Pancreas (tissue), 10 donors: ENCODE data around the gene EPHX1. TPM values are rescaled to one million over a fixed set of nuclear protein-coding genes. Genes with fewer than 3 reads are reported as not detected.
"Not testable (repeated sequence)": the region's sequence is repeated elsewhere in the genome, so short reads cannot be mapped to it uniquely, and the experiment has no call there.

ENCODE experiments used
- ATAC-seq, 4 donors: fragments of 200-7000 bp; cut with Tn5 transposase; one replicate each; pipeline versions ENCODE4 v1.8.0 to v1.9.1; 2020; ENCODE audit warnings: mild to moderate bottlenecking in 4 of 4, moderate library complexity in 4 of 4
- DNase-seq, 6 donors: peaks; one replicate each; pipeline ENCODE4 v3.0.0-alpha.2; 2020
- FAIRE-seq: peaks from 2 replicates; lab custom pipeline; 2012; peaks lifted over from hg19 to GRCh38; lab: Jason Lieb, UNC
- H3K27ac ChIP-seq, 4 donors: fragments of 200-600 bp; sonication (generic); 1 replicate in 3 of 4; 2 replicates in 1 of 4; pipeline versions ENCODE4 v1.5.0 to v1.8.0; 2020
- H3K27me3 ChIP-seq, 4 donors: fragments of 200-600 bp; one replicate each; pipeline ENCODE4 v1.8.0; 2021
- H3K36me3 ChIP-seq, 3 donors: fragments of 200-600 bp; sonication (generic) in 1 of 3; one replicate each; pipeline versions ENCODE4 v1.5.0 to v1.8.0; 2020 to 2021
- H3K4me1 ChIP-seq, 3 donors: fragments of 200-600 bp; one replicate each; pipeline ENCODE4 v1.8.0; 2021
- H3K4me3 ChIP-seq, 4 donors: fragments of 200-600 bp; sonication (generic) in 2 of 4; one replicate each; pipeline versions ENCODE4 v1.5.0 to v1.8.0; 2020 to 2021
- H3K9me3 ChIP-seq, 4 donors: fragments of 200-600 bp; one replicate each; pipeline ENCODE4 v1.8.0; 2021
- WGBS, 2 donors: extraction: QIAGEN DNeasy Blood & Tissue Kit; methylation state at CpG; one replicate each; pipeline ENCODE4 v1.1.7; 2013; 5-methylcytosine and 5-hydroxymethylcytosine counted together
- intact Hi-C, 3 donors: fragments of 100-400 bp; cut with DNase I; formaldehyde crosslinking; loops; one replicate each; pipeline versions ENCODE4 v1.11.1 to v1.14.2; 2022
- polyA plus RNA-seq, 2 donors: library from polyadenylated mRNA; stranded (reverse); fragments of 200-250 nt; gene quantifications; one replicate each; pipeline ENCODE4 v1.2.3, GENCODE V29; 2013
- total RNA-seq, 6 donors: library from RNA; stranded (reverse); fragmentation: NEBNext Ultra II Directional in 4 of 6; extraction: Animal tissue kit (Norgen Biotek cat#: 25700) in 4 of 6; gene quantifications; one replicate each; pipeline versions ENCODE4 v1.2.1 to v1.2.4, GENCODE V29; 2021 to 2023
- TF ChIP-seq, protein P1 (sequence below), 4 donors: fragments of 200-600 bp; sonication (generic) in 3 of 4; IDR thresholded peaks; one replicate each; pipeline versions ENCODE4 v1.5.0 to v1.8.0; 2021; ENCODE audit warnings: antibody characterized with exemption in 4 of 4
- donor health status: healthy with polysubstance abuse.
- donor health status: DM: no; HTN: no; CAD: no; lungs with moderate emphysema.
- donor health status: DM: no; HTN: no; CAD: no.
- donor health status: control.
- donor health status: control.
- donor health status: Bipolar disorder and iron deficiency.
- donor health status: DM: yes; HTN: yes; CAD: no.
- donor health status: DM: no; HTN: no; CAD: no.
- donor health status: DM: no; HTN: no; CAD: no.
- donor health status: DM: yes; HTN: yes; CAD: no.

The EPHX1 gene
- total and polyA plus RNA-seq, 8 donors: 26.1 to 168 (median 124) TPM

GRCh38 chr1:225808136-225808535, 1.8 kb upstream of the EPHX1 start:
- DNase-seq: no peak
- no peak for FAIRE-seq
- Histone ChIP-seq H3K27me3 (no peaks in the 10 kb centered on the region), H3K36me3 (no peaks in the 10 kb centered on the region), H3K4me1 (peaks cover 13 to 19% (median 15%) of the 10 kb centered on the region in 3 donors), H3K27ac (no peak overlapping the region), H3K4me3 (no peak overlapping the region), H3K9me3 (no peaks in the 10 kb centered on the region)
- intact Hi-C loops: no loop called here
- no peak for ATAC-seq
- 88 to 91% methylated on average over 5 of the region's 5 CpGs for WGBS, 2 donors
- TF ChIP-seq, protein P1, sequence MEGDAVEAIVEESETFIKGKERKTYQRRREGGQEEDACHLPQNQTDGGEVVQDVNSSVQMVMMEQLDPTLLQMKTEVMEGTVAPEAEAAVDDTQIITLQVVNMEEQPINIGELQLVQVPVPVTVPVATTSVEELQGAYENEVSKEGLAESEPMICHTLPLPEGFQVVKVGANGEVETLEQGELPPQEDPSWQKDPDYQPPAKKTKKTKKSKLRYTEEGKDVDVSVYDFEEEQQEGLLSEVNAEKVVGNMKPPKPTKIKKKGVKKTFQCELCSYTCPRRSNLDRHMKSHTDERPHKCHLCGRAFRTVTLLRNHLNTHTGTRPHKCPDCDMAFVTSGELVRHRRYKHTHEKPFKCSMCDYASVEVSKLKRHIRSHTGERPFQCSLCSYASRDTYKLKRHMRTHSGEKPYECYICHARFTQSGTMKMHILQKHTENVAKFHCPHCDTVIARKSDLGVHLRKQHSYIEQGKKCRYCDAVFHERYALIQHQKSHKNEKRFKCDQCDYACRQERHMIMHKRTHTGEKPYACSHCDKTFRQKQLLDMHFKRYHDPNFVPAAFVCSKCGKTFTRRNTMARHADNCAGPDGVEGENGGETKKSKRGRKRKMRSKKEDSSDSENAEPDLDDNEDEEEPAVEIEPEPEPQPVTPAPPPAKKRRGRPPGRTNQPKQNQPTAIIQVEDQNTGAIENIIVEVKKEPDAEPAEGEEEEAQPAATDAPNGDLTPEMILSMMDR (IDR thresholded peaks at IDR 0.05): no peak

DNA sequence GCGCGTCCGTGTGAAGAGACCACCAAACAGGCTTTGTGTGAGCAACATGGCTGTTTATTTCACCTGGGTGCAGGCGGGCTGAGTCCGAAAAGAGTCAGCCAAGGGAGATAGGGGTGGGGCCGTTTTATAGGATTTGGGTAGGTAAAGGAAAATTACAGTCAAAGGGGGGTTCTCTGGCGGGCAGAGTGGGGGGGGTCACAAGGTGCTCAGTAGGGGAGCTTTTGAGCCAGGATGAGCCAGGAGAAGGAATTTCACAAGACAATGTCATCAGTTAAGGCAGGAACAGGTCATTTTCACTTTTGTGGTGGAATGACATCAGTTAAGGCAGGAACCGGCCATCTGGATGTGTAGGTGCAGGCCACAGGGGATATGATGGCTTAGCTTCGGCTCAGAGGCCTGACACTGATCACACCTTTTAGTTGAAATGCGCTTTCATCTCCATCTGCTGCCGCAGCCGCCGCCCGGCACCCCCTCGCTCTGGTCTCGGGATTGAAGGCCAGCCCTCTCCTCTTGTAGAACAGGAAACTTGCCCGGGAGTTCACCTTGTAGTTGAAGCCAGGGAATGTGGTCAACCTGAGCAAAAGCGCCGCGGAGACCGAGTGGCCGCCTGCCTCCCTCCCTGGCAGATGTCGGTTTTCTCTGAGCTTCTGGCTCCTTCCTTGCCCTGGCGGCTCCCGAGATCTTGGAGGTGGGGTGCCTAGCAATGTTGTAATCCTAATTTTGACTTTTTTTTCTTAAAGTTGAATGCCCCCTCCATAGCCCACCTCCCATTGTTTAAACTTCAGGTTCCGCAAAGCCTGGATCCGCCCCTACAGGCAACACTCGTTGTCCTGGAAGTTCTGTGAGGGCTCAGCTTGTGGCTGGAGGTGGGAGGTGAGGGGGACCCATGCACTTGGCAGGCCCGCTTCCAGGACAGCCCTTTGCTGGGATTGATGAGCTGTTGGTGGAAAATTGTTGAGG, 935 bp downstream of the EPHX1 start:
- H3K36me3 ChIP-seq, H3K27me3 ChIP-seq, H3K9me3 ChIP-seq, FAIRE-seq, intact Hi-C loops: not testable (repeated sequence)
- WGBS, 2 donors: 4 to 5% methylated on average over 29 of the region's 29 CpGs
- Histone ChIP-seq H3K4me3 (peak overlapping the region; percentile 47 to 72 (median 58)), H3K27ac (peak overlapping the region; percentile 62 to 83 (median 76)), H3K4me1 (peaks cover 37 to 42% (median 41%) of the 10 kb centered on the region in 3 donors)
- peak; percentile 68 to 89 (median 84) for DNase-seq
- peak; percentile 55 to 79 (median 75) for ATAC-seq

GRCh38 chr1:225811622-225812487, 1.9 kb downstream of the EPHX1 start:
- ATAC-seq: peak; percentile 31 to 47 (median 36)
- 30 to 34% methylated on average over 10 of the region's 10 CpGs for WGBS, 2 donors
- no peak for FAIRE-seq
- H3K27ac ChIP-seq: peak overlapping the region; percentile 62 to 83 (median 78)
- no peaks in the 10 kb centered on the region for H3K36me3 ChIP-seq
- H3K27me3 ChIP-seq: no peaks in the 10 kb centered on the region
- peak overlapping the region; percentile 3 to 72 (median 58) for H3K4me3 ChIP-seq
- H3K9me3 ChIP-seq: no peaks in the 10 kb centered on the region
- DNase-seq: no peak
- peaks cover 47 to 52% (median 51%) of the 10 kb centered on the region in 3 donors for H3K4me1 ChIP-seq
- TF ChIP-seq, protein P1 (IDR thresholded peaks at IDR 0.05): peak in 2 of 4 donors; percentile 12 to 19
- intact Hi-C loops: no loop called here

DNA sequence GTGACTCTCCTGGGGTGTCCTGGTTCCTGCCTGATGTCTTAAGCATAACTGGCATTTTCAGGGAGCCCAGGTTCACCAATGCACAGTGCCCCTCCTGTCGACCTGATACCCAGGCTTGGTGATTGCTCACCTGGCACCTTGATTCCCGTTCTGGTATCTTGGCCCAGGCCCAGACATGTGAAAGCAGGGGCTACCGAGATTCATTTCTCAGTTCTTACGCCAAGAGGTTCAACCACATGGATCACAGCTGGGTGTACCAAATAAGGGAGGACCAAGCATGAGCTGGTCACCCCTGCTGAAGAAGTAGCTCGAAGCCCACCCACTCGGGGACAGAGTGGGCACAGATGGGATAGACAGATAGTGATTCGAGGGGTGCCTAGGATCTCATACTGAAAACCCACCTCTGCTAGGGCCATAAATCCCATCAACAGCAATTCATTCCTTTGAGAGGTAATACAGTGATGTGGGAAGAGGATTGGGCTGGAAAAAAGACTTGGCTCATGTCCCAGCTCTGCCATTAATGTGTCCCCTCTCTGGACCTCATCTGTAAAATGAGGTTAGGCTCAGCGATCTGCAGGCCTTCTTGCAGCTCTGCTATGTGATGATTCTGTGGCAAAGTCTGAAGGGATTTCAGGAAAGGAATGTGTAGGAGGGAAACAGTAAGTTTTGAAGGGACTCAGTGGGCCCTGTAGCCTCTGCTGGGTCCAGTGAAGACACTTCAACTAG, 2.7 kb downstream of the EPHX1 start:
- 44 to 47% methylated on average over 8 of the region's 8 CpGs for WGBS, 2 donors
- intact Hi-C loops: no loop called here
- DNase-seq (no peak), FAIRE-seq (no peak), ATAC-seq (no peak)
- no peaks in the 10 kb centered on the region for H3K27me3 ChIP-seq
- H3K9me3 ChIP-seq: no peaks in the 10 kb centered on the region
- peaks cover 54 to 60% (median 59%) of the 10 kb centered on the region in 3 donors for H3K4me1 ChIP-seq
- peak overlapping the region; percentile 61 to 83 (median 78) for H3K27ac ChIP-seq
- TF ChIP-seq, protein P1 (IDR thresholded peaks at IDR 0.05): no peak
- H3K36me3 ChIP-seq: no peaks in the 10 kb centered on the region
- peak overlapping the region in 2 of 4 donors; percentile 56 to 72 for H3K4me3 ChIP-seq
